ENCODE measurements around the gene COPG2.
"Not testable (repeated sequence)": the region's sequence is repeated elsewhere in the genome, so short reads cannot be mapped to it uniquely, and the experiment has no call there.

The COPG2 gene

GRCh38 chr7:130632111-130632510, 36.4 kb downstream of the COPG2 start:
- DNase-seq (ENCODE audit: low spot score) = no peak
- TF ChIP-seq CTCF (IDR thresholded peaks at IDR 0.05; ENCODE audit: extremely low read depth, missing control alignments) = no peak

GRCh38 chr7:130628901-130629300, 39.6 kb downstream of the COPG2 start:
- DNase-seq (ENCODE audit: low spot score) = no peak
- no peak for TF ChIP-seq CTCF (IDR thresholded peaks at IDR 0.05; ENCODE audit: extremely low read depth, missing control alignments)

- TF ChIP-seq CTCF (IDR thresholded peaks at IDR 0.05; ENCODE audit: extremely low read depth, missing control alignments) = no peak
- no peak for DNase-seq (ENCODE audit: low spot score)
Observed at GRCh38 chr7:130627775-130628174, 40.8 kb downstream of the COPG2 start.

GRCh38 chr7:130622866-130623265, 45.7 kb downstream of the COPG2 start:
- no peak for DNase-seq (ENCODE audit: low spot score)
- no peak for TF ChIP-seq CTCF (IDR thresholded peaks at IDR 0.05; ENCODE audit: extremely low read depth, missing control alignments)

GRCh38 chr7:130615583-130615982, 53.0 kb downstream of the COPG2 start:
- DNase-seq (ENCODE audit: low spot score) = no peak
- no peak for TF ChIP-seq CTCF (IDR thresholded peaks at IDR 0.05; ENCODE audit: extremely low read depth, missing control alignments)

- DNase-seq (ENCODE audit: low spot score) = no peak
- TF ChIP-seq CTCF (IDR thresholded peaks at IDR 0.05; ENCODE audit: extremely low read depth, missing control alignments) = no peak
Observed at GRCh38 chr7:130614449-130614848, 54.1 kb downstream of the COPG2 start.

GRCh38 chr7:130611218-130611617, 57.3 kb downstream of the COPG2 start:
- DNase-seq (ENCODE audit: low spot score) = no peak

GRCh38 chr7:130607066-130607465, 61.5 kb downstream of the COPG2 start:
- not testable (repeated sequence) for DNase-seq (ENCODE audit: low spot score)

More at GRCh38 chr7:130611218-130611617, 57.3 kb downstream of the COPG2 start:
- TF ChIP-seq CTCF (IDR thresholded peaks at IDR 0.05; ENCODE audit: extremely low read depth, missing control alignments) = no peak

Data from GM20000 (cell line).